Erythroblast (primary cell): ENCODE results near the gene SORCS1.

ENCODE experiments used
- GATA1 ChIP-seq: IDR thresholded peaks from 2 replicates; pipeline ENCODE4 v1.6.1; 2011; ENCODE audit warnings: low read depth, mild to moderate bottlenecking, control low read depth, low read length, moderate library complexity
- POLR2A ChIP-seq: IDR thresholded peaks from 2 replicates; pipeline ENCODE4 v1.6.1; 2011; ENCODE audit warnings: mild to moderate bottlenecking, low read length

GRCh38 chr10:106705681-106706100 is 458.8 kb downstream of the SORCS1 start:
- TF ChIP-seq POLR2A (no peak), GATA1 (no peak)
